OCI-LY3 (cell line): ENCODE results near the gene VEGFC.
A peak's percentile ranks its signal among the peaks of the same experiment; 100 is the strongest.

Experiments used
- H2AFZ ChIP-seq: fragments of 200-600, 300-600 bp; shearing (Covaris generic); 2 replicates; pipeline ENCODE4 v1.6.0; 2014; ENCODE audit warnings: antibody characterized with exemption, low read depth, low read length
- H3K27ac ChIP-seq: fragments of 200-600, 300-600 bp; sonication (generic); 2 replicates; pipeline ENCODE4 v1.5.1; 2014; ENCODE audit warnings: mild to moderate bottlenecking, low read length, moderate library complexity, mixed read lengths
- H3K27me3 ChIP-seq: fragments of 200-600, 300-600 bp; sonication (generic); 2 replicates; pipeline ENCODE4 v1.6.1; 2014; ENCODE audit warnings: low read depth, low read length, mixed read lengths
- H3K36me3 ChIP-seq: fragments of 200-600, 300-600 bp; sonication (generic); replicated peaks from 2 replicates; pipeline ENCODE3; 2014; ENCODE audit warnings: low read depth, low read length, mixed read lengths
- H3K4me1 ChIP-seq: fragments of 300-600, 200-600 bp; sonication (generic); 2 replicates; pipeline ENCODE4 v1.6.1; 2014; ENCODE audit warnings: low read length, mixed read lengths
- H3K4me2 ChIP-seq: fragments of 200-600, 300-600 bp; sonication (generic); 2 replicates; pipeline ENCODE4 v1.6.1; 2014; ENCODE audit warnings: low read length, mixed read lengths
- H3K4me3 ChIP-seq: fragments of 300-600, 200-600 bp; sonication (generic); 2 replicates; pipeline ENCODE4 v1.5.1; 2014; ENCODE audit warnings: antibody characterized with exemption, mild to moderate bottlenecking, low read length, moderate library complexity
- H3K79me2 ChIP-seq: fragments of 300-600, 200-600 bp; shearing (Covaris generic); 2 replicates; pipeline ENCODE4 v1.6.1; 2014; ENCODE audit warnings: mild to moderate bottlenecking, low read length, mixed read lengths
- H3K9ac ChIP-seq: fragments of 300-600, 200-600 bp; shearing (Covaris generic); 2 replicates; pipeline ENCODE4 v1.6.0; 2014; ENCODE audit warnings: mild to moderate bottlenecking, low read length, moderate library complexity
- H3K9me3 ChIP-seq: fragments of 200-600, 300-600 bp; shearing (Covaris generic); 2 replicates; pipeline ENCODE4 v1.6.1; 2014; ENCODE audit warnings: low read length, mixed read lengths; ENCODE audit not compliant: insufficient read depth
- H4K20me1 ChIP-seq: fragments of 200-600, 300-600 bp; sonication (generic); 2 replicates; pipeline ENCODE4 v1.6.1; 2016; ENCODE audit warnings: low read length, mixed read lengths; ENCODE audit not compliant: insufficient read depth
- EZH2phosphoT487 ChIP-seq: fragments of 200-600 bp; shearing (Covaris generic); IDR thresholded peaks from 2 replicates; pipeline ENCODE4 v1.6.1; 2018; ENCODE audit warnings: antibody characterized with exemption, mixed run types, low read depth
- TF ChIP-seq, protein P1 (sequence below): fragments of 200-600, 300-600 bp; sonication (generic); IDR thresholded peaks from 2 replicates; pipeline ENCODE4 v1.5.1; 2014; ENCODE audit warnings: antibody characterized with exemption, low read length, low read depth

Gene VEGFC

GRCh38 chr4:176671532-176671931 is 121.2 kb downstream of the VEGFC start:
- Histone ChIP-seq H2AFZ (no peak overlapping the region), H3K9me3 (no peaks in the 10 kb centered on the region), H3K4me2 (0 out of 2 replicates have a peak overlapping the region, but pooled peaks have one; percentile 13), H3K27me3 (no peaks in the 10 kb centered on the region), H3K4me3 (no peak overlapping the region), H3K27ac (no peak overlapping the region), H3K9ac (no peak overlapping the region), H3K4me1 (peaks cover 11% of the 10 kb centered on the region; the same call in 1 of the 2 replicates), H4K20me1 (no peaks in the 10 kb centered on the region), H3K36me3 (no peaks in the 10 kb centered on the region), H3K79me2 (no peaks in the 10 kb centered on the region)
- no peak for TF ChIP-seq EZH2phosphoT487
- TF ChIP-seq, protein P1, sequence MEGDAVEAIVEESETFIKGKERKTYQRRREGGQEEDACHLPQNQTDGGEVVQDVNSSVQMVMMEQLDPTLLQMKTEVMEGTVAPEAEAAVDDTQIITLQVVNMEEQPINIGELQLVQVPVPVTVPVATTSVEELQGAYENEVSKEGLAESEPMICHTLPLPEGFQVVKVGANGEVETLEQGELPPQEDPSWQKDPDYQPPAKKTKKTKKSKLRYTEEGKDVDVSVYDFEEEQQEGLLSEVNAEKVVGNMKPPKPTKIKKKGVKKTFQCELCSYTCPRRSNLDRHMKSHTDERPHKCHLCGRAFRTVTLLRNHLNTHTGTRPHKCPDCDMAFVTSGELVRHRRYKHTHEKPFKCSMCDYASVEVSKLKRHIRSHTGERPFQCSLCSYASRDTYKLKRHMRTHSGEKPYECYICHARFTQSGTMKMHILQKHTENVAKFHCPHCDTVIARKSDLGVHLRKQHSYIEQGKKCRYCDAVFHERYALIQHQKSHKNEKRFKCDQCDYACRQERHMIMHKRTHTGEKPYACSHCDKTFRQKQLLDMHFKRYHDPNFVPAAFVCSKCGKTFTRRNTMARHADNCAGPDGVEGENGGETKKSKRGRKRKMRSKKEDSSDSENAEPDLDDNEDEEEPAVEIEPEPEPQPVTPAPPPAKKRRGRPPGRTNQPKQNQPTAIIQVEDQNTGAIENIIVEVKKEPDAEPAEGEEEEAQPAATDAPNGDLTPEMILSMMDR = no peak

GRCh38 chr4:176668324-176668723 is 124.4 kb downstream of the VEGFC start:
- H3K9me3 ChIP-seq = no peaks in the 10 kb centered on the region
- TF ChIP-seq, protein P1 = no peak
- no peak for TF ChIP-seq EZH2phosphoT487
- H3K4me1 ChIP-seq = peaks cover 4% of the 10 kb centered on the region; the same call in 1 of the 2 replicates

DNA sequence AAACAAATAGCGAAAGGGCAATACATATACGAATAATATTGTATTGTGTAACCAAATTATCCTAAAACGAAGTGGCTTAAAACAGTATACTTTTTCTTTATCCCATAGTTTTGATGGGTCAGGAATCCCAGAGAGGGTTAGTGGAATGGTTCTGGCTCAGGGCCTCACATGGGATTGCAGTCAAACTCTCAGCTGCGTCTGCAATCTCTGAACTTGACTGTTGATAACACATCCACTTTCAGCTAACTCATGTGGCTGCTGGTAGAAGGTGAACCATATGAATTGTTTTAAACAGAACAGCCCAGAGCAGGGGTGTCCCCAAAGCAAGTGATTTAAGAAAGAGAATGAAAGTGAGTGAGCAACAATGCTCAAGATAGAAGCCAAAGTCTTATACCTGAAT is 127.8 kb downstream of the VEGFC start:
- no peaks in the 10 kb centered on the region for H3K9me3 ChIP-seq
- H3K36me3 ChIP-seq = no peaks in the 10 kb centered on the region
- TF ChIP-seq EZH2phosphoT487 = no peak
- TF ChIP-seq, protein P1 = no peak
- no peak overlapping the region for H3K4me2 ChIP-seq
- H3K79me2 ChIP-seq = no peaks in the 10 kb centered on the region
- no peak overlapping the region for H3K4me3 ChIP-seq
- H4K20me1 ChIP-seq = no peaks in the 10 kb centered on the region
- H3K27me3 ChIP-seq = no peaks in the 10 kb centered on the region
- H3K27ac ChIP-seq = no peak overlapping the region
- H3K9ac ChIP-seq = no peak overlapping the region
- no peaks in the 10 kb centered on the region for H3K4me1 ChIP-seq
- no peak overlapping the region for H2AFZ ChIP-seq

More at GRCh38 chr4:176668324-176668723, 124.4 kb downstream of the VEGFC start:
- Histone ChIP-seq H3K4me3 (no peak overlapping the region), H3K27me3 (no peaks in the 10 kb centered on the region), H3K9ac (no peak overlapping the region), H3K27ac (no peak overlapping the region), H2AFZ (no peak overlapping the region), H4K20me1 (no peaks in the 10 kb centered on the region), H3K4me2 (no peak overlapping the region), H3K36me3 (no peaks in the 10 kb centered on the region), H3K79me2 (no peaks in the 10 kb centered on the region)

GRCh38 chr4:176660561-176660960 is 132.2 kb downstream of the VEGFC start:
- TF ChIP-seq EZH2phosphoT487 = no peak
- TF ChIP-seq, protein P1 = no peak
- H3K79me2 ChIP-seq = no peaks in the 10 kb centered on the region
- H3K9me3 ChIP-seq = no peaks in the 10 kb centered on the region
- H3K27ac ChIP-seq = no peak overlapping the region
- no peaks in the 10 kb centered on the region for H3K27me3 ChIP-seq
- H3K4me3 ChIP-seq = no peak overlapping the region
- H3K4me2 ChIP-seq = no peak overlapping the region
- H3K9ac ChIP-seq = no peak overlapping the region
- no peak overlapping the region for H2AFZ ChIP-seq
- H3K4me1 ChIP-seq = no peaks in the 10 kb centered on the region
- no peaks in the 10 kb centered on the region for H3K36me3 ChIP-seq
- no peaks in the 10 kb centered on the region for H4K20me1 ChIP-seq
